WERI-Rb-1 (cell line): ENCODE results near the gene SZT2.
"Not testable (repeated sequence)": the region's sequence is repeated elsewhere in the genome, so short reads cannot be mapped to it uniquely, and the experiment has no call there.

Experiments used
- DNase-seq: peaks from one replicate; pipeline ENCODE4 v3.0.0-alpha.2; 2020
- H3K27ac ChIP-seq: fragments of 250-450 bp; sonication (Bioruptor Pico); 2 replicates; pipeline ENCODE4 v1.5.1; 2020; ENCODE audit warnings: mild to moderate bottlenecking, moderate library complexity
- H3K27me3 ChIP-seq: fragments of 250-450 bp; sonication (Bioruptor Pico); 2 replicates; pipeline ENCODE4 v1.5.1; 2021; ENCODE audit warnings: mild to moderate bottlenecking, low read depth, moderate library complexity; ENCODE audit not compliant: insufficient read depth, severe bottlenecking
- H3K36me3 ChIP-seq: fragments of 250-450 bp; sonication (Bioruptor Pico); 2 replicates; pipeline ENCODE4 v1.5.1; 2020; ENCODE audit warnings: mild to moderate bottlenecking, moderate library complexity
- H3K4me3 ChIP-seq: 2 replicates; pipeline ENCODE4 v1.5.1; 2011; ENCODE audit warnings: low read depth, mild to moderate bottlenecking, control low read depth, low read length
- H3K9me3 ChIP-seq: fragments of 250-450 bp; sonication (Bioruptor Pico); 2 replicates; pipeline ENCODE4 v1.5.1; 2021; ENCODE audit warnings: mild to moderate bottlenecking, moderate library complexity; ENCODE audit not compliant: severe bottlenecking
- TF ChIP-seq, protein P1 (sequence below): IDR thresholded peaks from 2 replicates; pipeline ENCODE4 v1.5.1; 2011; ENCODE audit warnings: low read depth, mild to moderate bottlenecking, control low read depth, inconsistent platforms, low read length

The SZT2 gene

GRCh38 chr1:43469932-43470331 is 80.2 kb downstream of the SZT2 start:
- H3K9me3 ChIP-seq: peaks cover 4% of the 10 kb centered on the region
- no peaks in the 10 kb centered on the region for H3K27me3 ChIP-seq
- DNase-seq: no peak
- no peaks in the 10 kb centered on the region for H3K36me3 ChIP-seq
- no peak overlapping the region for H3K27ac ChIP-seq
- no peak overlapping the region for H3K4me3 ChIP-seq
- TF ChIP-seq, protein P1, sequence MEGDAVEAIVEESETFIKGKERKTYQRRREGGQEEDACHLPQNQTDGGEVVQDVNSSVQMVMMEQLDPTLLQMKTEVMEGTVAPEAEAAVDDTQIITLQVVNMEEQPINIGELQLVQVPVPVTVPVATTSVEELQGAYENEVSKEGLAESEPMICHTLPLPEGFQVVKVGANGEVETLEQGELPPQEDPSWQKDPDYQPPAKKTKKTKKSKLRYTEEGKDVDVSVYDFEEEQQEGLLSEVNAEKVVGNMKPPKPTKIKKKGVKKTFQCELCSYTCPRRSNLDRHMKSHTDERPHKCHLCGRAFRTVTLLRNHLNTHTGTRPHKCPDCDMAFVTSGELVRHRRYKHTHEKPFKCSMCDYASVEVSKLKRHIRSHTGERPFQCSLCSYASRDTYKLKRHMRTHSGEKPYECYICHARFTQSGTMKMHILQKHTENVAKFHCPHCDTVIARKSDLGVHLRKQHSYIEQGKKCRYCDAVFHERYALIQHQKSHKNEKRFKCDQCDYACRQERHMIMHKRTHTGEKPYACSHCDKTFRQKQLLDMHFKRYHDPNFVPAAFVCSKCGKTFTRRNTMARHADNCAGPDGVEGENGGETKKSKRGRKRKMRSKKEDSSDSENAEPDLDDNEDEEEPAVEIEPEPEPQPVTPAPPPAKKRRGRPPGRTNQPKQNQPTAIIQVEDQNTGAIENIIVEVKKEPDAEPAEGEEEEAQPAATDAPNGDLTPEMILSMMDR: no peak

DNA sequence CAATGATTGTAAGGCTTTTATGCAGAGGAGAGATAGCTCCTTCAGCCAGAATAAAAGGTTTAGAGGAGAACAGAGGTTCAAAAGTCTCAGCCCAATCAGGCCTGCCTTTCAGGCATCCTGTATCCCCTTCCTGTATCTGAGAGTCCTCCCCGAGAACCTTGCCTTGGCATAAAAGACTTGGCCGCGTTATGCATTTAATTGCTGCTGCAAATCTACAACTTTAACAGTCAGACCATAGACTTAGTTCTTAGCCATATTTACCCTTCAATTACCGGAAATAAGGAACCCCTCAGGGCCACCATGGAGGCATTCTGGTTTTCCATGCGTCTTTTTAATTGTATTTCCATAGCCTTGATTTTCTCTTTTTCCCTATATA is 82.4 kb downstream of the SZT2 start:
- no peaks in the 10 kb centered on the region for H3K36me3 ChIP-seq
- H3K27ac ChIP-seq: no peak overlapping the region
- TF ChIP-seq, protein P1: no peak
- H3K27me3 ChIP-seq: no peaks in the 10 kb centered on the region
- H3K4me3 ChIP-seq: no peak overlapping the region
- H3K9me3 ChIP-seq: peaks cover 4% of the 10 kb centered on the region
- DNase-seq: no peak

GRCh38 chr1:43472463-43473151 is 82.9 kb downstream of the SZT2 start:
- H3K36me3 ChIP-seq, H3K9me3 ChIP-seq, H3K27me3 ChIP-seq, H3K27ac ChIP-seq, H3K4me3 ChIP-seq, DNase-seq: not testable (repeated sequence)

DNA sequence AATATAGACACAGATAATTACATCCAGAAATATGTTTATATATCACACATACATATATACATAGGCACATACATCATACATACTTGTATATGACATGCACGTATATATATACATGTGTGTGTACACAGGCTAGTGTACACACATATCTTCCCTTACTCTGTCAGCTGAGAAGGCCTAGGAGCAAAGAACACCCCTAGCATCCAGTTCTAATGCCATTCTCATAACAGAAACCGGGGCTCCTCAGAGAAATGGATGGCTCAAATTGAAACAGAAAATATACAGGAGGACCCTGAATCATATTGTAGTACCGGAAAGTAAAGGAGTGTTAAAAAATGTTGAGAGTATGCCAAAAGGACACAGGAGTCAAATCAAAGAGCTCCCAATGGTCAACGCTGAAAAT is 83.8 kb downstream of the SZT2 start:
- Histone ChIP-seq H3K27ac (no peak overlapping the region), H3K9me3 (peaks cover under 1% of the 10 kb centered on the region), H3K4me3 (no peak overlapping the region), H3K27me3 (no peaks in the 10 kb centered on the region), H3K36me3 (no peaks in the 10 kb centered on the region)
- DNase-seq: no peak
- TF ChIP-seq, protein P1: no peak

- not testable (repeated sequence) for H3K27me3 ChIP-seq, DNase-seq, H3K27ac ChIP-seq, H3K9me3 ChIP-seq, H3K4me3 ChIP-seq, H3K36me3 ChIP-seq
Observed at GRCh38 chr1:43475611-43476401, 86.1 kb downstream of the SZT2 start.

DNA sequence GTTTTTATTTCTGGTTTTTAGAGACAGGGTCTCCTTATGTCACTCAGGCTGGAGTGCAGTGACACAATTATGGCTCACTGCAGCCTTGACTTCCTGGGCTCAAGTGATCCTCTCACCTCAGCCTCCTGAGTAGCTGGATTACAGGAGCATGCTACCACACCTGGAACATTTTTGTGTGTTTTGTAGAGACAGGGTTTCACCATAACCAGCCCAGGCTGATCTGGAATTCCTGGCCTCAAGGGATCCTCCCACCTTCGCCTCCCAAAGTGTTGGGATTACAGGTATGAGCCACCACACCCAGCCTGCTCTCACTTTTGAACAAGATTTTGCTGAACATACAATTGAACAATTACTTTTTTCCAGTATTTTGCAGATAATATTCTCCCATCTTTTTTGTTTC is 88.0 kb downstream of the SZT2 start:
- TF ChIP-seq, protein P1: no peak
- no peak overlapping the region for H3K27ac ChIP-seq
- no peak overlapping the region for H3K4me3 ChIP-seq
- H3K27me3 ChIP-seq: no peaks in the 10 kb centered on the region
- no peaks in the 10 kb centered on the region for H3K36me3 ChIP-seq
- DNase-seq: no peak
- no peaks in the 10 kb centered on the region for H3K9me3 ChIP-seq
